GM12872 (cell line): ENCODE measurements around the gene ATL2.

Experiments used
- TF ChIP-seq, protein P1 (sequence below): IDR thresholded peaks from 3 replicates; pipeline ENCODE4 v1.5.1; 2011; ENCODE audit warnings: low read depth, mild to moderate bottlenecking, low read length, moderate library complexity; ENCODE audit not compliant: insufficient read depth

Gene ATL2

DNA sequence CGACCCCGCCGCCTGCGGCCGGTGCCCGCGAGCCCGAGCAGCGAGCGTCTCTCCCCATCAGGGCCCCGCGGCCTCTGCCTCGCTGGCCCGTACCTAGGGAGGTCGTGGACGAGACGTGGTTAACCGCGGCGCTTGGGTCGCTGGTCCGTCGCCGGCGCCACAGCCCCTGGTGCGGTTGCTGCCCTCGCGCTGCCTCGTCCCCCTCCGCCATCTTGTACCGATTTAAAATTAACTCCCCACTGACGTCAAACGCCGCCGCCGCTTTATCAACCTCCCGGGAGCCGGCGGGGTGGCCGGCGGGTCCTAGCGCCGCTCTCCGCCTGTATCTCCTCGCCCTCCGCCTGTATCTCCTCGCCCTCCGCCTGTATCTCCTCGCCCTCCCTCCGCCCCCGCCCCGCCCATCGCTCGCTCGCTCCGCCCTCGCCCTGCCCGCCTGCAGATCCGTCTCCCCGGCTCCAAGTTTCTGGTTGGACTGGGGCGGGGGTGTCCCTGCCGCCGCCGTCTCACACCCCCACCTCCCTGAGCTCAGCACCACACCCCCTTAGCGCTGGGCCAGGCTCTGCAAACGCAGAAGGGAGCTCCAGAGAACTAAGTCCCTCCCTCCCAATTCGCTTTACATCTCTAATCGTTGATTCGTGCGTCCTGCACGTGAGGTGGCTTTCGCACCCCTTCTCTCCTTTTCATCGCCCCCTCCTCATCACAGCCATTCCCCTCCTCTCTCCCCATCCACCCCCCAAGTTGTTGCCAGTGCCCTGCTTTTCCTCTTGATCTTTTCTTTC, at the start of gene ATL2:
Gene ATL2 (minus strand): TSS at position 224 of the 779 bp plus-strand sequence. CDS start 13 bp downstream, at position 211.
- TF ChIP-seq, protein P1, sequence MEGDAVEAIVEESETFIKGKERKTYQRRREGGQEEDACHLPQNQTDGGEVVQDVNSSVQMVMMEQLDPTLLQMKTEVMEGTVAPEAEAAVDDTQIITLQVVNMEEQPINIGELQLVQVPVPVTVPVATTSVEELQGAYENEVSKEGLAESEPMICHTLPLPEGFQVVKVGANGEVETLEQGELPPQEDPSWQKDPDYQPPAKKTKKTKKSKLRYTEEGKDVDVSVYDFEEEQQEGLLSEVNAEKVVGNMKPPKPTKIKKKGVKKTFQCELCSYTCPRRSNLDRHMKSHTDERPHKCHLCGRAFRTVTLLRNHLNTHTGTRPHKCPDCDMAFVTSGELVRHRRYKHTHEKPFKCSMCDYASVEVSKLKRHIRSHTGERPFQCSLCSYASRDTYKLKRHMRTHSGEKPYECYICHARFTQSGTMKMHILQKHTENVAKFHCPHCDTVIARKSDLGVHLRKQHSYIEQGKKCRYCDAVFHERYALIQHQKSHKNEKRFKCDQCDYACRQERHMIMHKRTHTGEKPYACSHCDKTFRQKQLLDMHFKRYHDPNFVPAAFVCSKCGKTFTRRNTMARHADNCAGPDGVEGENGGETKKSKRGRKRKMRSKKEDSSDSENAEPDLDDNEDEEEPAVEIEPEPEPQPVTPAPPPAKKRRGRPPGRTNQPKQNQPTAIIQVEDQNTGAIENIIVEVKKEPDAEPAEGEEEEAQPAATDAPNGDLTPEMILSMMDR: no peak

DNA sequence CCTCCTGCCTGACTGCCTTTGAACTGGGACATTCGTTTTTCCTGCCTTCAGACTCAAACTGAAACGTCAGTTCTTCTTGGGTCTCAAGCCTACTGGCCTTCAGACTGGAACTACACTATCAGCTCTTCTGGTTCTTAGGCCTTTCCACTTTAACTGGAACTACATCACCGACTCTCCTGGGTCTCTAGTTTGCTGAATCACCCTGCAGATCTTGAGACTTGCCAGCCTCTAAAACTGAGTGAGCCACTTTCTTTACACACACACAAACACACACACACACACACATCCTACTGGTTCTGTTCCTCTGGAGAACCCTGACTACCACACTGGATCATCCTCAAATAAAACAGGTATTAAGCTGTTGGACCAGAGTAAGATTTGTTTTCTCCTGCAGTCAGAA, 46.7 kb upstream of the ATL2 start:
- TF ChIP-seq, protein P1: no peak

- TF ChIP-seq, protein P1: no peak
These were observed 44.4 kb upstream of the ATL2 start for GRCh38 chr2:38421274-38422056.

DNA sequence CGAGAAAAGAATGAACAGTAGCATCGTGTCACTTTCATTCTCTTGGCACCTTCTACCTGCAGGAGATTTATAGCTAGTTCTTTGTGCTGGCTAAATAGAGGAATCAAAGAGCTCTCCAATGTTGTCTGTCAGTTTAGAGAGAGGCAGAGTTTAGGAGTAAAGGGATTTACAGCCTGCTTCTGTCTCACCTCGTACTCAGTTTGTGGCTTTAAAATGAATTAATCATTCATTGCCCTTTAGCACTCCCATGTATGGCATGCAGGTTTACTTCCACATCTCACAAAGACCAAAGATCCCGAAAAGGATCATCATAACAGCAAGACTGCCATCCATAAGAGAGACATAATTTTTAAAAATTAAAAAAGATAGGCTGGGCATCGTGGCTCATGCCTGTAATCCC, 42.4 kb upstream of the ATL2 start:
- TF ChIP-seq, protein P1: no peak

GRCh38 chr2:38418735-38419134, 41.7 kb upstream of the ATL2 start:
- TF ChIP-seq, protein P1: no peak

GRCh38 chr2:38417745-38418689, 40.9 kb upstream of the ATL2 start:
- TF ChIP-seq, protein P1: no peak
